ENCODE measurements around the gene KRTAP9-9.
A peak's percentile ranks its signal among the peaks of the same experiment; 100 is the strongest.
"Not testable (repeated sequence)": the region's sequence is repeated elsewhere in the genome, so short reads cannot be mapped to it uniquely, and the experiment has no call there.

KRTAP9-9 gene

GRCh38 chr17:41255381-41256290, at the start of gene KRTAP9-9:
Gene KRTAP9-9, plus strand, starts transcription at chr17:41255384.
- DNase-seq (ENCODE audit: low spot score), result not testable (repeated sequence)

DNA sequence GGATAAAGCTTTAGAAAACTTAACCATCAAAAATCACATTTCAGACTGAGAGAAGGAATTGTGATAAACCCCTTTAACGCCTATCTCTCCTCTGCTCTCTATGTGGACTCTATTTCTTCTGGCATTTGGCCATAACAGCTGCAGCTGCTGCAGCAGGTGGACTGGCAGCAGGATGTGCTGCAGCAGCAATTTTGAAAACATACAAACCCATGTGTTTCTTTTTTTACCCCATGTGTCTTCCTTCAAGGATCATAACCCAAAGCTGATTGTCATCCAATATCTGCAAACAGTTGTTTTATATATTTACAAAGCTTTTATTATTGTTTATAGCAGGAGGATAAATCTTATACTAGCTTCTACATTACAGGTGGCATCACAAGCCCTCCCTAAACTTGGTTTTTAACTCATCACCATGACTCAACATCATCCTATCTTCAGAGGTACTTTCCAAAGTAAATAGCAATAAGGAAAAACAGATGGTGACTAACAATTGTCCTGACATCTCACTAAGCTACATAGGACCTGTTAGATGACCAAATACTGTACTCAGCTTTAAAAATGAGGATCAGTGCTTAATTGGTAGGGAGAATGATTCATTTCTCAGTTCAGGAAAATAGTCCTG, 43.2 kb upstream of the KRTAP9-9 start:
- DNase-seq (ENCODE audit: low spot score), result peak; percentile 36

- no peak for DNase-seq (ENCODE audit: low spot score)
Observed at GRCh38 chr17:41212524-41213169, 42.5 kb upstream of the KRTAP9-9 start.

DNA sequence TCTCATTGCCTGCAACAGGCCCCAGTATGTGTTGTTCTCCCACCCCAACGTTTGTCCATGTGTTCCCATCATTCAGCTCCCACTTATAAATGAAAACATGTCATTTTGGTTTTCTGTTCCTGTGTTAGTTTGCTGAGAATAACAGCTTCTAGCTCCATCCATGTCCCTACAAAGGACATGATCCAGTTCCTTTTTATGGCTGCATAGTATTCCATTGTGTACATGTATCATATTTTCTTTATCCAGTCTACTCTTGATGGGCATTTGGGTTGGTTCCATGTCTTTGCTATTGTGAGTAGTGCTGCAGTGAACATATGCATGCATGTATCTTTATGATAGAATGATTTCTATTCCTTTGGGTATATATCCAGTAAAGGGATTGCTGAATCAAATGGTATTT, 39.5 kb upstream of the KRTAP9-9 start:
- DNase-seq (ENCODE audit: low spot score), result no peak

DNA sequence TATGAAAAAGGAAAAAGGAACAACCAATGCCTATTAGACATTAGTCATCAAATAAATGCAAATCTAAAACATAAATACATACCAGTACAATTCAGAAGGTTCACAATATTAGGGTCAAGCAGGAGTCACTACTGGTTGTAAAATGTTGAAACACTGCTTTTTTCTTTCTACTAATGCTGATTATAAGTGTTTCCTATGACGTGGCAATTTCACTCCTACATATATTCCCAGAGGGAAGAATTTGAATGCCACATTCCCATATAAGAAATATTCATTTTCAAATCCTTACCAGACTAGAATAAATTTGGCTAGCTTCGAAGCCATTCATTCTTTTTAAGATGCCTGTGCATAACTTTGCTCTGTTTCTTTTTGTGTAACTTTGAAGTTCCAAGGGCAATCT, 31.4 kb upstream of the KRTAP9-9 start:
- DNase-seq (ENCODE audit: low spot score), result no peak

DNA sequence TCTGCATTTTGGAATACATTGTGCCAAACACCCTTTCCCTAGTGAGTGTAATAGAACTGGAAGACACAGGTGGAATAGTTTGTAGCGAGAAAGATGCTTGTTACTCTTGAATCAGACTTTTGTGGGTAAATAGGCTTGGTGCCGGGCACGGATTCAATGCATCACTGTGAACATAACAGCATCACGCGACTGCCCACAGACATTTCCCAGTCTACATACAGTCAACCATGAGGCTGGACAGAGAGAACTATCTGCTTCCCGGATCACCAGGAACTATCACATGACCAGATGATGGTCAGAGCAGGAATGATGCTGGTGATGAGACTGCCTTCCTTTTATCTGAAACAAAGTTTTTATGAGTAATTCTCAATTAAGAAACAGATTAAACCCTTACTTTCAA, 29.1 kb upstream of the KRTAP9-9 start:
- DNase-seq (ENCODE audit: low spot score), result no peak

- DNase-seq (ENCODE audit: low spot score), result not testable (repeated sequence)
Observed at GRCh38 chr17:41226598-41227095, 28.5 kb upstream of the KRTAP9-9 start, which contains the start of gene KRTAP9-2. Gene KRTAP9-2, plus strand, starts transcription at chr17:41226648. Its CDS starts 7 bp downstream, at chr17:41226655.

DNA sequence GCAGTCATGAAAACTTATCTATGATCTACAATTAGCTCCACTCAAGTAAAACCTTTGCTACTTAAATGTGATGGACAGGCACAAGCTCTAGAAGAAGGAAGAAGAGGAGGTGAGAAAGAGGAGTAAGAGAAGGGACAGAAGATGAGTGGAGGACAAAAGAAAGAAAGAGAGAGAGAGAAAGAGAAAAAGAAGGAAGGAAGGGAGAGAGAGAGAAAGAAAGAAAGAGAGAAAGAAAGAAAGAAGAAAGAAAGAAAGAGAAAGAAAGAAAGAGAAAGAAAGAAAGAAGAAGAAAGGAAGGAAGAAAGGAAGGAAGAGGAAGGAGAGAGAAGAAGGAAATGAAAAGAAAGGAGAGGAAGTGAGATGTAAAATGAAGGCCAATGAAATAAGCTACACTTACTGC, 25.1 kb upstream of the KRTAP9-9 start:
- DNase-seq (ENCODE audit: low spot score), result no peak

DNA sequence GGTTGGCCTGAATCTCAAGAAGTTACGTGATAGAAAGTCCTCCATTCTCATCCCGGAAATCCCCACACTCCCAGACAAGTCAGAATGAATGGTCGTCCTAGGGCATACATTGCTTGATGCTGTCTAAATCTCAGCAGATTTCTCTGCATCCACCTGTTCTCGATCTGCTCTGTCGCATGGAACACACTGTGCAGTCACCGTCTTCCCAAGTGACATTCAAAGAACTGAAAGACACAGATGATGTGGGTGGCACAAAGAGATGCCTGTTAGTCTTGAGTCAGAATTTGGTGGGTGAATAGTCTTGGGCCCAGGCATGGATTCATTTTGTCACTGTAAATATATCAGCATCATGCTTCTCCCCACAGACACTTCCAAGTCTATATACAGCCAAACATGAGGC, 23.5 kb upstream of the KRTAP9-9 start:
- DNase-seq (ENCODE audit: low spot score), result no peak

GRCh38 chr17:41232399-41233105, 22.6 kb upstream of the KRTAP9-9 start, which contains the start of gene KRTAP9-3:
Gene KRTAP9-3, plus strand, starts transcription at chr17:41232449. Its CDS starts 53 bp downstream, at chr17:41232502.
- DNase-seq (ENCODE audit: low spot score), result not testable (repeated sequence)

DNA sequence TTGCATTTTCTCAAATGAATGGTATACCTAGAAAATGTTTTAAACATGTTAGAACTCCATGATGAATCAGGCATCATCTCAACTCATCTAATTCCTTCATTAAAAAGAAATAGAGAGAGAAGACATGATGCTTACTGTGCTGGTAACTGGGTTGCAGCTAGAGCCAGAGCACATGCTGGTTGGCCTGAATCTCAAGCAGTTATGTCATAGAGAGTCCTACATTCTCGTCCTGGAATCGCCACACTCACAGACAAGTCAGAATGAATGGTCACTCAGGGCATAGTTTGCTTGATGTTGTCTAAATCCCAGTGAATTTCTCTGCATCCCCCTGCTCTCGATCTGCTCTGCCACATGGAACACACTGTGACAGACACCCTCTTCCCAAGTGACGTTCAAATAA, 18.1 kb upstream of the KRTAP9-9 start:
- not testable (repeated sequence) for DNase-seq (ENCODE audit: low spot score)

GRCh38 chr17:41237949-41238437, 17.2 kb upstream of the KRTAP9-9 start, which contains the start of gene KRTAP9-8:
Gene KRTAP9-8, plus strand, starts transcription at chr17:41237999. Its CDS starts 53 bp downstream, at chr17:41238052.
- not testable (repeated sequence) for DNase-seq (ENCODE audit: low spot score)

DNA sequence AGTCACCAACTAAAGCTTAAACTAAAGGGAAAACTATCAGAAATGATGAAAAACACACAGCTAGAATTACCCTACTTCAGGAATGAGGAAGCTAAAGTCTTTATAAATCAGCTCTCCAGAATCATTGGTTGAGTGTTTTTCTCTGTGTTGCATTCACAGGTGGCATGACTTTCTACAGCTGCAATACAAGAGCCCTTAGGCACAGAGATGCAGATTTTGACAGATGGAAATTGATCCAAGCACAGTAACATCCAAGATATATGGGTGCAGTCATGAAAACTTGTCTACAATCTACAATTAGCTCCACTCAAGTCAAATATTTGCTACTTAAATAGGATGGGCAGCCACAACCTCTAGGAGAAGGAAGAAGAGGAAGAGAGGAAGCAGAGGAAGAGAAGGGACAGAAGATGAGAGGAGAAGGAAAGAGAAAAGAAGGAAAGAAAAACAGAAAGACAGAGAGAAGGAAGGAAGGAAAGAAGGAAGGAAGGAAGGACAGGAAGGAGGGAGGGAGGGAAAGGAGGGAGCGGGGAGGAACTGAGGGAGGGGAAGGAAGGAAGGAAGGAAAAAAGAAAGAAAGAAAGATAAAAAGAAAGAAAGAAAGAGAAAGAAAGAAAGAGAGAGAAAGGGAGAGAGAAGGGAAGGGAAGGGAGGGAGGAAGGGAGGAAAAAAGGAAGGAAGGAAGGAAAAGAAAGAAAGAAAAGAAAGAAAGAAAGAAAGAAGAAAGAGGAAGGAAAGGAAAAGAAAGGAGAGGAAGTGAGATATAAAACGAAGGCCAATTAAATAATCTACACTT, 8.0 kb upstream of the KRTAP9-9 start:
- DNase-seq (ENCODE audit: low spot score), result not testable (repeated sequence)

- not testable (repeated sequence) for DNase-seq (ENCODE audit: low spot score)
Observed at GRCh38 chr17:41249637-41250240, 5.4 kb upstream of the KRTAP9-9 start, which contains the start of gene KRTAP9-4. Gene KRTAP9-4, plus strand, starts transcription at chr17:41249687. Its CDS starts 34 bp downstream, at chr17:41249721.

DNA sequence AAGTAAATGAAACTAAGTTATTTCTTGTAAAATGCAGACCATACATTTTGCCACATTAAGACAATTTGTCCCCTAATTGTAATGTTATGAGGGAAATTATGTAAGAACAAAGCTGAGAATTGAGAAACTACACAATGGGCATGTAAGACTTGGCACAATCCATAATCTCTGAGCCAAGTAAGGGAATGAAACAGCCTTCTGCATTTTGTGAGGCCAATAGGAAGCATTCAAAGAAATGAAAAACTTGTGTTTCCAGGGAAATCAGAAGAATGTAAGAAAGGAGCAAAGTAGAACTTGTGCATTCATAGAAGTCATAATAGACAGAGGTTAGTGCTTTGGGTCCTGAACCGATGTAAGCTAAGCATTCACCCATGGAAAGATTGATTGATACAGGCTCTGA, 3.9 kb upstream of the KRTAP9-9 start:
- DNase-seq (ENCODE audit: low spot score), result no peak

DNA sequence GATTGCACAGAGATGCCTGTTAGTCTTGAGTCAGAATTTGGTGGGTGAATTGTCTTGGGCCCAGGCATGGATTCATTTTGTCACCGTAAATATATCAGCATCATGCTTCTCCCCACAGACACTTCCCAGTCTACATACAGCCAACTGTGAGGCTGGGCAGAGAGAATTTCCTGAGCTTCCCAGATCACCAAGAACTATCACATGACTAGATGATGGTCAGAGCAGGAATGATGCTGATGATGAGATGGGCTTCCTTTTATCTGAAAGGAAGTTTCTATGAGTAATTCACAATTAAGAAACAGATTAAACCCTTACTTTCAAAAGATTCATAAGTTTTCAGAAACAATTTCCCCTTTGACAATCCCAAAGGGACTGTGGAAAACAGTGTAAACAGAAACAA, 323 bp upstream of the KRTAP9-9 start:
- DNase-seq (ENCODE audit: low spot score), result peak; percentile 12

- no peak for DNase-seq (ENCODE audit: low spot score)
Observed at GRCh38 chr17:41256291-41256685, 1.1 kb downstream of the KRTAP9-9 start.

DNA sequence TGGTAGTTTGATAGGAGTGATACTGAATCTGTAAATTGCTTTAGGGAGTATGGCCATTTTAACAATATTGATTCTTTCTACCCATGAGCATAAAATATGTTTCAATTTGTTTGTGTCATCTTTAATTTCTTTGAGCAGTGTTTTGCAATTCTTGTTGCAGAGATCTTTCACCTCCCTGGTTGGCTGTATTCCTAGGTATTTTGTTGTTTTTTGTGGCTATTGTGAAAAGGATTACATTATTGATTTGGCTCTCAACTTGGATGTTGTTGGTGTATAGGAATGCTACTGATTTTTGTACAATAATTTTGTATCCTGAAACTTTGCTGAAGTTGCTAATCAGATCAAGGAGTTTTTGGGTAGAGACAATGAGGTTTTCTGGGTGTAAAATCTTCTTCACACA, 3.2 kb downstream of the KRTAP9-9 start:
- DNase-seq (ENCODE audit: low spot score), result no peak

GRCh38 chr17:41263212-41263611, 8.0 kb downstream of the KRTAP9-9 start:
- no peak for DNase-seq (ENCODE audit: low spot score)

GRCh38 chr17:41264599-41264998, 9.4 kb downstream of the KRTAP9-9 start:
- no peak for DNase-seq (ENCODE audit: low spot score)

Data from AG20443 (cell line).